LNCAP (cell line): ENCODE data around the gene ATP1B3.

Experiments
- CTCF ChIP-seq: fragments of 450-650 bp; IDR thresholded peaks from 2 replicates; pipeline ENCODE4 v1.5.1; 2017; ENCODE audit warnings: mild to moderate bottlenecking

The ATP1B3 gene

GRCh38 chr3:141895731-141896130 is 19.3 kb downstream of the ATP1B3 start:
- no peak for TF ChIP-seq CTCF

- TF ChIP-seq CTCF: no peak
Measured at GRCh38 chr3:141898908-141899307, 22.5 kb downstream of the ATP1B3 start.

GRCh38 chr3:141900343-141900742 is 23.9 kb downstream of the ATP1B3 start:
- no peak for TF ChIP-seq CTCF

GRCh38 chr3:141901914-141902313 is 25.5 kb downstream of the ATP1B3 start:
- TF ChIP-seq CTCF: no peak

- no peak for TF ChIP-seq CTCF
Measured at GRCh38 chr3:141904203-141904602, 27.8 kb downstream of the ATP1B3 start.

GRCh38 chr3:141905129-141905528 is 28.7 kb downstream of the ATP1B3 start:
- no peak for TF ChIP-seq CTCF

- no peak for TF ChIP-seq CTCF
Measured at GRCh38 chr3:141909408-141909807, 33.0 kb downstream of the ATP1B3 start.

GRCh38 chr3:141913150-141913811 is 36.8 kb downstream of the ATP1B3 start:
- TF ChIP-seq CTCF: peak; percentile 60
